ENCODE data around the gene TUT1. TPM values are rescaled to one million over a fixed set of nuclear protein-coding genes. Genes with fewer than 3 reads are reported as not detected.

TUT1 gene
- total and polyA plus RNA-seq, 2 of the 4 experiments (the other 2 are of a cell fraction) = 4.3 to 10.1 TPM

GRCh38 chr11:62621567-62622470 lies 30.5 kb upstream of the TUT1 start, which contains the start of gene B3GAT3:
Gene B3GAT3, minus strand, starts transcription at chr11:62621986. Its CDS starts 39 bp downstream, at chr11:62621947.
- Histone ChIP-seq H3K9me3 (ENCODE audit: control insufficient read depth, insufficient read depth, low read length) (no peaks in the 10 kb centered on the region), H3K56ac (ENCODE audit: extremely low read depth, insufficient read depth, low read length) (peak within 1 kb of the TSS; percentile 75), H4K5ac (ENCODE audit: low read depth, low read length) (peak within 1 kb of the TSS; percentile 40), H2BK120ac (ENCODE audit: low read depth, low read length) (peak within 1 kb of the TSS; percentile 0; the same call in 1 of the 2 replicates), H2AK9ac (replicated peaks; ENCODE audit: low read depth, low read length, poor library complexity) (peak within 1 kb of the TSS; percentile 94), H4K91ac (ENCODE audit: insufficient read depth, low read depth, low read length) (peak within 1 kb of the TSS; percentile 87), H3K4me3 (ENCODE audit: insufficient read depth, low read depth, low read length) (peak within 1 kb of the TSS; percentile 89), H3K4ac (ENCODE audit: low read depth, low read length) (peak within 1 kb of the TSS; percentile 83), H3K27ac (ENCODE audit: insufficient read depth, low read length) (peak within 1 kb of the TSS; percentile 96), H3K4me1 (ENCODE audit: control insufficient read depth, insufficient read depth, low read length) (peaks cover 3% of the 10 kb centered on the region), H2BK15ac (ENCODE audit: low read depth, low read length) (peak within 1 kb of the TSS; percentile 7; the same call in 1 of the 3 replicates), H3K18ac (ENCODE audit: low read depth, low read length) (peak within 1 kb of the TSS; percentile 24; the same call in 1 of the 2 replicates), H2BK20ac (ENCODE audit: low read depth, low read length) (0 out of 2 replicates have a peak within 1 kb of the TSS, but pooled peaks have one; percentile 18), H3K27me3 (ENCODE audit: control insufficient read depth, insufficient read depth, low read length) (no peaks in the 10 kb centered on the region), H3K14ac (replicated peaks; ENCODE audit: low read depth, low read length) (peak within 1 kb of the TSS; percentile 92), H4K20me1 (ENCODE audit: insufficient read depth, low read length) (no peaks in the 10 kb centered on the region; the same call in 1 of the 2 replicates), H3K23ac (ENCODE audit: low read depth, low read length) (peak within 1 kb of the TSS; percentile 80), H2AK5ac (ENCODE audit: low read depth, low read length) (peak within 1 kb of the TSS; percentile 71), H3K9ac (ENCODE audit: low read depth, low read length) (peak within 1 kb of the TSS; percentile 97), H3K9me1 (ENCODE audit: insufficient read depth, low read length) (peaks cover 7% of the 10 kb centered on the region; the same call in 1 of the 2 replicates), H3K36me3 (ENCODE audit: control insufficient read depth, insufficient read depth, low read length) (peaks cover 27% of the 10 kb centered on the region), H2AFZ (replicated peaks; ENCODE audit: low read length, poor library complexity) (peak within 1 kb of the TSS; percentile 95), H3K79me1 (ENCODE audit: low read depth in 1 of 2, low read length in 2 of 2) (peaks cover 21 to 27% of the 10 kb centered on the region in 2 experiments), H4K8ac (ENCODE audit: low read depth in 2 of 2, low read length in 2 of 2) (peak within 1 kb of the TSS; percentile 96 to 99), H3K4me2 (ENCODE audit: low read depth, low read length) (peak within 1 kb of the TSS; percentile 94), H2BK5ac (ENCODE audit: low read depth, low read length, poor library complexity, severe bottlenecking) (peak within 1 kb of the TSS; percentile 44)
- POLR2A ChIA-PET (ENCODE audit: unreplicated experiment) = interaction anchor here (0.6 to 1.1 kb wide), 3 partner anchors 30 to 305 kb away, joined by 5 to 15 read pairs (median 7); partner anchors contain the start of gene TUT1
- 1% methylated on average over 38 of the region's 77 CpGs; no CpG with 5 or more reads in 1 of the 2 experiments for WGBS, 2 experiments (ENCODE audit: extremely low coverage in 2 of 2, insufficient read length in 1 of 2)
- peak; percentile 99 for ATAC-seq (ENCODE audit: low read depth)
- in situ Hi-C loops (cut with MboI; ENCODE audit: low sequenced_read_pairs) (no loop called here), intact Hi-C loops (cut with micrococcal nuclease) (no loop called here), dilution Hi-C loops (cut with HindIII; ENCODE audit: low sequenced_read_pairs, unreplicated experiment) (no loop called here)
- CTCF ChIA-PET = interaction anchor here (0.6 to 2.1 kb wide), 6 partner anchors 10 to 227 kb away, joined by 3 to 5 read pairs (median 4); partner anchors contain the start of genes EML3 and TUT1
- no TSS peak for BruUV-seq (replicated peaks)
- peak; percentile 98 for DNase-seq
- TF ChIP-seq CHD1 (IDR thresholded peaks at IDR 0.05; ENCODE audit: low read depth, low read length) (no peak), MAFK (IDR thresholded peaks at IDR 0.05; ENCODE audit: low read depth, low read length) (no peak; the same call in 1 of the 2 replicates), RCOR1 (IDR thresholded peaks at IDR 0.05; ENCODE audit: insufficient replicate concordance, low read length) (no peak), CEBPB (IDR thresholded peaks at IDR 0.05; ENCODE audit: low read depth, low read length) (peak; percentile 96), BHLHE40 (IDR thresholded peaks at IDR 0.05; ENCODE audit: low read depth, low read length) (peak; percentile 70), POLR2A (IDR thresholded peaks at IDR 0.05; ENCODE audit: low read depth, low read length) (peak; percentile 45; the same call in 1 of the 2 replicates), MAZ (IDR thresholded peaks at IDR 0.05; ENCODE audit: borderline replicate concordance, low read depth, low read length) (peak; percentile 70; the same call in 1 of the 2 replicates), MXI1 (IDR thresholded peaks at IDR 0.05; ENCODE audit: borderline replicate concordance, low read depth, low read length) (peak; percentile 99)
- TF ChIP-seq, protein P1, sequence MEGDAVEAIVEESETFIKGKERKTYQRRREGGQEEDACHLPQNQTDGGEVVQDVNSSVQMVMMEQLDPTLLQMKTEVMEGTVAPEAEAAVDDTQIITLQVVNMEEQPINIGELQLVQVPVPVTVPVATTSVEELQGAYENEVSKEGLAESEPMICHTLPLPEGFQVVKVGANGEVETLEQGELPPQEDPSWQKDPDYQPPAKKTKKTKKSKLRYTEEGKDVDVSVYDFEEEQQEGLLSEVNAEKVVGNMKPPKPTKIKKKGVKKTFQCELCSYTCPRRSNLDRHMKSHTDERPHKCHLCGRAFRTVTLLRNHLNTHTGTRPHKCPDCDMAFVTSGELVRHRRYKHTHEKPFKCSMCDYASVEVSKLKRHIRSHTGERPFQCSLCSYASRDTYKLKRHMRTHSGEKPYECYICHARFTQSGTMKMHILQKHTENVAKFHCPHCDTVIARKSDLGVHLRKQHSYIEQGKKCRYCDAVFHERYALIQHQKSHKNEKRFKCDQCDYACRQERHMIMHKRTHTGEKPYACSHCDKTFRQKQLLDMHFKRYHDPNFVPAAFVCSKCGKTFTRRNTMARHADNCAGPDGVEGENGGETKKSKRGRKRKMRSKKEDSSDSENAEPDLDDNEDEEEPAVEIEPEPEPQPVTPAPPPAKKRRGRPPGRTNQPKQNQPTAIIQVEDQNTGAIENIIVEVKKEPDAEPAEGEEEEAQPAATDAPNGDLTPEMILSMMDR (conservative IDR thresholded peaks at IDR 0.05; ENCODE audit: low read depth, low read length) = peak; percentile 14; the same call in 1 of the 2 replicates
- TF ChIP-seq, protein P2, sequence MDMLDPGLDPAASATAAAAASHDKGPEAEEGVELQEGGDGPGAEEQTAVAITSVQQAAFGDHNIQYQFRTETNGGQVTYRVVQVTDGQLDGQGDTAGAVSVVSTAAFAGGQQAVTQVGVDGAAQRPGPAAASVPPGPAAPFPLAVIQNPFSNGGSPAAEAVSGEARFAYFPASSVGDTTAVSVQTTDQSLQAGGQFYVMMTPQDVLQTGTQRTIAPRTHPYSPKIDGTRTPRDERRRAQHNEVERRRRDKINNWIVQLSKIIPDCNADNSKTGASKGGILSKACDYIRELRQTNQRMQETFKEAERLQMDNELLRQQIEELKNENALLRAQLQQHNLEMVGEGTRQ (IDR thresholded peaks at IDR 0.05; ENCODE audit: low read depth, low read length) = peak; percentile 80
